DND-41 (cell line): ENCODE data around the gene NBEA.

Source experiments
- ATAC-seq: fragments of 200-7000 bp; cut with Tn5 transposase; 3 replicates; pipeline ENCODE4 v1.9.1; 2021; ENCODE audit warnings: low read depth; ENCODE audit not compliant: insufficient read depth
- DNase-seq: peaks from one replicate; pipeline ENCODE4 v3.0.0-alpha.2; 2020
- H2AFZ ChIP-seq: 2 replicates; pipeline ENCODE4 v1.6.0; 2012; ENCODE audit warnings: low read depth, low read length
- H3K27ac ChIP-seq: 2 replicates; pipeline ENCODE4 v1.5.1; 2012; ENCODE audit warnings: low read length, inconsistent platforms
- H3K27me3 ChIP-seq: fragments of 200-600 bp; sonication (generic); 2 replicates; pipeline ENCODE4 v1.6.0; 2012; ENCODE audit warnings: low read length, mild to moderate bottlenecking, inconsistent platforms; ENCODE audit not compliant: insufficient read depth, poor library complexity
- H3K36me3 ChIP-seq: 2 replicates; pipeline ENCODE4 v1.5.1; 2012; ENCODE audit warnings: low read length, inconsistent platforms; ENCODE audit not compliant: insufficient read depth
- H3K4me1 ChIP-seq: 2 replicates; pipeline ENCODE4 v1.5.1; 2012; ENCODE audit warnings: mild to moderate bottlenecking, low read length; ENCODE audit not compliant: insufficient read depth
- H3K4me2 ChIP-seq: 2 replicates; pipeline ENCODE4 v1.6.0; 2012; ENCODE audit warnings: mild to moderate bottlenecking, moderate library complexity, low read length, inconsistent platforms; ENCODE audit not compliant: insufficient read depth
- H3K4me3 ChIP-seq, 2 experiments: fragments of 200-600 bp in 1 of 2; shearing (Covaris generic) in 1 of 2; 2 replicates each; pipeline ENCODE4 v1.5.1; 2012 to 2016; ENCODE audit warnings: inconsistent platforms in 2 of 2, low read length in 2 of 2, mild to moderate bottlenecking in 2 of 2, low read depth in 1 of 2, moderate library complexity in 1 of 2
- H3K79me2 ChIP-seq: 2 replicates; pipeline ENCODE4 v1.6.0; 2012; ENCODE audit warnings: low read length, inconsistent platforms; ENCODE audit not compliant: insufficient read depth
- H3K9ac ChIP-seq: 2 replicates; pipeline ENCODE4 v1.6.0; 2012; ENCODE audit warnings: low read depth, mild to moderate bottlenecking, inconsistent platforms, low read length, moderate library complexity
- H3K9me3 ChIP-seq: 2 replicates; pipeline ENCODE4 v1.5.1; 2012; ENCODE audit warnings: low read length, moderate library complexity, mild to moderate bottlenecking, inconsistent platforms; ENCODE audit not compliant: insufficient read depth, severe bottlenecking
- H4K20me1 ChIP-seq: 2 replicates; pipeline ENCODE4 v1.6.0; 2012; ENCODE audit warnings: low read length; ENCODE audit not compliant: insufficient read depth
- CTCF ChIP-seq: IDR thresholded peaks from 2 replicates; pipeline ENCODE4 v1.5.1; 2012; ENCODE audit warnings: borderline replicate concordance, low read length, moderate library complexity, mild to moderate bottlenecking; ENCODE audit not compliant: poor library complexity, severe bottlenecking; ENCODE audit errors: extremely low read depth
- EZH2 ChIP-seq: IDR thresholded peaks from 3 replicates; pipeline ENCODE4 v1.6.1; 2012; ENCODE audit warnings: borderline replicate concordance, low read depth, mild to moderate bottlenecking, moderate library complexity, low read length, inconsistent platforms; ENCODE audit not compliant: severe bottlenecking

NBEA gene

DNA sequence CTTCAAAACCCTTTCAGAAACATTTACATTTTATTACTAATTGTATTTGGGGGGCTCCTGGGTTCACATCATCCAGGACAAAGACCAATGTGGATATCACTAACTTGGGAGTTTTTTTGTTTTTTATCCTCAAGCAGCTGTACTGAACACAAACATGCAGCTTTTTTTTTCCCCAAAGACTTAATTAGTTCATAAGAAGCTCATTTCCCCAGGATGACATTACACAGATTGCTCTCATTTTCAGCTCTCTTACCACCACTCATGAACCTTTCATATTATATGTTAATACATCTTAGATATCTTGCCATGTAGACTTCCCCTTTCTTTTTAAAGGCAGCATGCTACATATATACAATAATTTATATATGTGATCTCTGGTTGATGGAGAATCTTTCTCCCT lies 653.1 kb downstream of the NBEA start:
- Histone ChIP-seq H3K4me3 (no peak overlapping the region), H3K9me3 (no peaks in the 10 kb centered on the region), H4K20me1 (no peaks in the 10 kb centered on the region), H3K79me2 (no peaks in the 10 kb centered on the region), H3K36me3 (no peaks in the 10 kb centered on the region), H3K9ac (no peak overlapping the region), H2AFZ (no peak overlapping the region), H3K27me3 (no peaks in the 10 kb centered on the region), H3K4me2 (no peak overlapping the region), H3K27ac (no peak overlapping the region), H3K4me1 (no peaks in the 10 kb centered on the region)
- no peak for DNase-seq
- TF ChIP-seq EZH2 (no peak), CTCF (no peak)
- no peak for ATAC-seq

GRCh38 chr13:35596321-35597030 lies 654.4 kb downstream of the NBEA start:
- Histone ChIP-seq H3K27me3 (no peaks in the 10 kb centered on the region), H4K20me1 (no peaks in the 10 kb centered on the region), H3K9ac (no peak overlapping the region), H3K4me2 (no peak overlapping the region), H3K36me3 (no peaks in the 10 kb centered on the region), H3K79me2 (no peaks in the 10 kb centered on the region), H2AFZ (no peak overlapping the region), H3K9me3 (no peaks in the 10 kb centered on the region), H3K4me3 (no peak overlapping the region), H3K27ac (no peak overlapping the region), H3K4me1 (no peaks in the 10 kb centered on the region)
- TF ChIP-seq CTCF (no peak), EZH2 (no peak)
- no peak for DNase-seq
- ATAC-seq, result no peak

DNA sequence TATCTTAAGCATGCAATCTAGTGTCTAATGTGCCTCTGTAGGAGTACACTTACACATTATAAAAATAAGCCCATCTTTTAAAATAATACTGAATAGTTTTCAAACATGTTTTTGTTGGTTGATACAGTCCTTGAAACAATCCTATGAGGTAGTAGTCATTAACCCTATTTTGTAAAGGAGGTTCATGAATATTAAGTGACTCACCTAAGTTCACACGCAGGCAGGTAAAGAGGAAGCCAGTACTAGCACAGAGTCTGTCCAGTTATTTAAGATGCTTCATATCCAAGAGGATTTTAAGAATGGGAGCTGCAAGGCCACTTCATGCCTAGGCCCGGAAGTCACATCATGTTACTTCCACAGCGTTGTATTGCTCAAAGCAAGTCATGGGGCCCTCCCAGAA lies 655.4 kb downstream of the NBEA start:
- DNase-seq (no peak), ATAC-seq (no peak)
- no peaks in the 10 kb centered on the region for H3K9me3 ChIP-seq
- no peak overlapping the region for H3K9ac ChIP-seq
- no peak overlapping the region for H3K4me3 ChIP-seq
- H4K20me1 ChIP-seq, result no peaks in the 10 kb centered on the region
- no peak overlapping the region for H3K4me2 ChIP-seq
- no peaks in the 10 kb centered on the region for H3K36me3 ChIP-seq
- TF ChIP-seq CTCF (no peak), EZH2 (no peak)
- no peaks in the 10 kb centered on the region for H3K4me1 ChIP-seq
- no peaks in the 10 kb centered on the region for H3K79me2 ChIP-seq
- H3K27ac ChIP-seq, result no peak overlapping the region
- no peak overlapping the region for H2AFZ ChIP-seq
- H3K27me3 ChIP-seq, result no peaks in the 10 kb centered on the region

GRCh38 chr13:35598233-35598632 lies 656.2 kb downstream of the NBEA start:
- Histone ChIP-seq H3K36me3 (no peaks in the 10 kb centered on the region), H3K4me3 (no peak overlapping the region), H3K9ac (no peak overlapping the region), H4K20me1 (no peaks in the 10 kb centered on the region), H3K79me2 (no peaks in the 10 kb centered on the region), H3K4me1 (no peaks in the 10 kb centered on the region), H3K27me3 (no peaks in the 10 kb centered on the region), H3K4me2 (no peak overlapping the region), H3K9me3 (no peaks in the 10 kb centered on the region), H3K27ac (no peak overlapping the region), H2AFZ (no peak overlapping the region)
- ATAC-seq, result no peak
- DNase-seq, result no peak
- TF ChIP-seq CTCF (no peak), EZH2 (no peak)
